NCI-H345 (cell line): ENCODE measurements around the gene KLHL1.
"Not testable (repeated sequence)": the region's sequence is repeated elsewhere in the genome, so short reads cannot be mapped to it uniquely, and the experiment has no call there.

Source experiments
- DNase-seq: peaks from one replicate; lab custom pipeline; 2025; lab: John Stamatoyannopoulos, UW

Gene KLHL1, protein sequence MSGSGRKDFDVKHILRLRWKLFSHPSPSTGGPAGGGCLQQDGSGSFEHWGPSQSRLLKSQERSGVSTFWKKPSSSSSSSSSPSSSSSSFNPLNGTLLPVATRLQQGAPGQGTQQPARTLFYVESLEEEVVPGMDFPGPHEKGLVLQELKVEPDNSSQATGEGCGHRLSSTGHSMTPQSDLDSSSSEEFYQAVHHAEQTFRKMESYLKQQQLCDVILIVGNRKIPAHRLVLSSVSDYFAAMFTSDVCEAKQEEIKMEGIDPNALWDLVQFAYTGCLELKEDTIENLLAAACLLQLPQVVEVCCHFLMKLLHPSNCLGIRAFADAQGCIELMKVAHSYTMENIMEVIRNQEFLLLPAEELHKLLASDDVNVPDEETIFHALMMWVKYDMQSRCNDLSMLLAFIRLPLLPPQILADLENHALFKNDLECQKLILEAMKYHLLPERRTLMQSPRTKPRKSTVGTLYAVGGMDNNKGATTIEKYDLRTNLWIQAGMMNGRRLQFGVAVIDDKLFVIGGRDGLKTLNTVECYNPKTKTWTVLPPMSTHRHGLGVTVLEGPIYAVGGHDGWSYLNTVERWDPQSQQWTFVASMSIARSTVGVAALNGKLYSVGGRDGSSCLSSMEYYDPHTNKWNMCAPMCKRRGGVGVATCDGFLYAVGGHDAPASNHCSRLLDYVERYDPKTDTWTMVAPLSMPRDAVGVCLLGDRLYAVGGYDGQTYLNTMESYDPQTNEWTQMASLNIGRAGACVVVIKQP

DNA sequence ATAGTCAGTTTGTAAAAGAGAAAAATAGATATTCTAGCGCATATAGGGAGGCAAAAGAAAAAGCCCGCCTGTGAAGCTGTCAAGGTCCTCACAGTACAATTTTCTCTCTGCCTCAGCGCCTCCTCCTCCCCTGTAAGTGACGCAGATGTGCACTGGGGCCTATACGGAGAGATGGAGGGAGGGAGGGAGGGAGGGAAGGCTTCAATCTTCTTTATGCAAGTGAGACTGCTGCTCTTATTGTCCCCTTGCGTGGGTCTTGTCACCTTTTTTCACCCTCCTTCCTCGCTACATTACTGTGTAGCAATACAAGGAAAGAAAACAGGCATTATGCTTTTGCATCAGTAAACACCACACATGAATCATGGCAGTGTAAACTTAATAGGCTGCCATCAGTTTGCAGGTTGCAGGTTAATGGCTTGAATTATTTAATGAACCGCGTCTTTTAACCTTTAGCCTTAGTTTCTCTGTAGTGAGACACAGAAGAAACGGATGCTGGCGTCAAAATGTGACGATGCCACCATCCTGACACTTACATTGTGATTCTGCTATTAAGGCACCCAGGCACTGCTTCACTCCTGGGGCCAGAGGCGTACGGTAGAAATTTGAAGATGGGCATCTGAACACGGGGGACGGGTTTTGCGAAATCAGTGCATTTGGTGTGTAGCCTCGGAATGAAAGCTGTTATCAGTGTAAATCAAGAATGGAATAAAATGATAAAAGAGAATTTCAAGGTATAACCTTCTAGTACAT lies at the start of gene KLHL1:
KLHL1 (minus strand) TSS at position 97 of the 750 bp plus-strand sequence. CDS start 753 bp downstream, outside the sequence.
- no peak for DNase-seq

DNA sequence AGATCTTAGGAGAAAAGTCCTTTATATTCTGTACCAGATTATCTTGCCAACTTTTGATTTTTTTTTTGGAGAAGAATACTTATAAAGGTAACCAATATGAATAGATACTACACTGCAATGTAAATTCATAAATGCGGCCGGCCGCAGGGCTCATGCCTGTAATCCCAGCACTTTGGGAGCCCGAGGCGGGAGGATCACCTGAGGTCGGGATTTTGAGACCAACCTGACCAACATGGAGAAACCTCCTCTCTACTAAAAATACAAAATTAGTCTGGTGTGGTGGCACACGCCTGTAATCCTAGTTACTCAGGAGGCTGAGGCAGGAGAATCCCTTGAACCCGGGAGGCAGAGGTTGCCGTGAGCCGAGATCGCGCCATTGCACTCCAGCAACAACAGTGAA lies 34.4 kb upstream of the KLHL1 start:
- not testable (repeated sequence) for DNase-seq

DNA sequence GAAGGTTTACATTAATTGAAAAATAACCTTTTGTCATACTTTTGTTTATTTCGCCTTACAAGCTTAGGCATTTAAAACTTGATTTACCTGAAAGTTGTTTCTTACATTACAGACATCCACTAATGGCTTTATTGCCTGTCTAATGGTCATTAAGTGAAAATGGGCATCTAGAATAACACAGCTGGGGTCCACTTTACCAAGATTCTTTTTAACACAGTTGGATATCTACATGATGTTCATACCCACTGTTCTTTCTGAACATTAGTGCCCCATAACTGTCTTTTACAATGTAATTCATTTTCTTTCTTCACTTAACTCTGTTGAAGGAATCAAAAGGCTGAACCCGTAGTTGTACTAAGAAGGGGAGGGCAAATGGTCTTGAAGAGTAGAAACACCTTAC lies 19.8 kb upstream of the KLHL1 start:
- no peak for DNase-seq

DNA sequence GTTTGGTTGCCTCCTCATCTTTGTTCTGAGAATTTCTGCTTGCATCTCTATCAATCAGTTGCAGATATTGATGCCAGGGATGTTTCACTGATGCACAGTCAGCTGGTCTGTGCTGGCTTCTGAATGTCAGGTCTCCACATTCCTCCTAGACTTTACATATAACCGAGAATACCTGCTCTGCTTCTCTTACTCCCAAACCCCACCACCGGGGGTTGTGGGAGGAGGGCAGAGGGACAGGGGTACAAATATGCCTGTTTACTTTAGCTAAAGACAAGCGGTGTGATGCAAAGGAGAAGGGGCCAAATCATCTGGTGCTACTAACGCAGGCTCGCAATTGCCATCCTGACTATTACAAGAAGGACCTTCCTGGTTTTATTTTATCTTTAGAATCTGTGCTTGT lies 17.4 kb upstream of the KLHL1 start:
- DNase-seq: no peak

DNA sequence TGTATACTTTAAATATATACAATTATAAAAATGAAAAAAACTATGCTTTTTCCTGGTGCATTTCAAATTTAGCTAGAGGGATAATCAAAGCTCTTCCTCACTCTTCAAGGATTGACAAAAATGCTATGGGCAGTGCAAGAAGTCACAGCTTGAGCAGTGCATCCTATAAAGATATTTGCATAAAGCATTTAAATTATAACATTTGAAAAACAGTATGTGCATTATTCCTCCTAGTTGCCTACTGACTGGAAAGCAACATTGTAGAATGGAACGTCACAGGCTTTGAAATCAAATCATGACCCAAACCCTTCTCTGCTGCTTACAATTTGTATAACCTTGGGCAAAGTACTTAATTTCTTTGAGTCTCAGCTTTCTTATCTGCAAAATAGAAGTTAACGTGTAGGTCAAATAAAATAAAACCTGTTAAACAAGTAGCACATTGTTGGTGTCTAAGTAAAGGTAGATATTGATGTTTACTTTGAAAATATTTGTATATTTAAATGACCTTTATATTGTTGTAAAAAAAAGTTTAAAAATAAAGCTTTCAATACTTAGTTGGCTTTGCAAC lies 9.2 kb upstream of the KLHL1 start:
- DNase-seq: no peak

DNA sequence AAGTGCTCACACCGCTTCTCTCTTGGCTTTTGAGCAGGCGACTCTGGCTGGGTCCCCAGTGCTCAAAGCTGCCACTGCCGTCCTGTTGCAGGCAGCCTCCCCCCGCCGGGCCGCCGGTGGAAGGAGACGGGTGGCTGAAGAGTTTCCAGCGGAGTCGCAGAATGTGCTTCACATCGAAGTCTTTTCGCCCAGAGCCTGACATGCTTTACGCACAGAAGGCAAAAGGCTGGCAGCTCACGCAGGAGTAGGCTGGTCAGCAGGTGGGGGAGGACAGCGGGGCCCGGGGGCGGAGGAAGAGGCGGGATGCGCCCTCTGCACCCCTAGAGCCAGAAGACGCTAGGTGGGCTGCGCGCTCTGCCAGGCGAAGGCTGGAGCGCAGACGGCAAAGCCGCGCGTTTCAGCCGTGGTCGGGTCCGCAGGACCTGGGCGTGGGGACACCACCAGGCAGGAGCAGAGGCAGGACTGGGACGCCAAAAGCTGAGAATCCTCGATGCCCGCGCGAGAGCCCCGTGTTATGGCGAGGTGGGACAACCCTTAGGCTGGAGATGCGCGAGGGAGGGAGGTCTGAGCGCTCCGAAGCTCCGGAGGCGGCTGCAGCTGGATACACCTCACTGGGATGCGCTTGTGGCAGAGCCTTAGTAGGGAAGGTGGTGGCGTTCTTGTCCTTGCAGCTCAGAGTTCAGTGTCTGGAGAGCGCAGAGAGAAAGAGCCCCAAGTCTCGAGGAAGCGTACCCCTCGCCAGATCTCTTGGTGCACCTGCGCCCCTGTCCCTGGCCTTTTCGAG lies 562 bp downstream of the KLHL1 start, which contains the start of gene ATXN8OS:
ATXN8OS (plus strand) TSS at position 329 of the 784 bp plus-strand sequence.
- no peak for DNase-seq

DNA sequence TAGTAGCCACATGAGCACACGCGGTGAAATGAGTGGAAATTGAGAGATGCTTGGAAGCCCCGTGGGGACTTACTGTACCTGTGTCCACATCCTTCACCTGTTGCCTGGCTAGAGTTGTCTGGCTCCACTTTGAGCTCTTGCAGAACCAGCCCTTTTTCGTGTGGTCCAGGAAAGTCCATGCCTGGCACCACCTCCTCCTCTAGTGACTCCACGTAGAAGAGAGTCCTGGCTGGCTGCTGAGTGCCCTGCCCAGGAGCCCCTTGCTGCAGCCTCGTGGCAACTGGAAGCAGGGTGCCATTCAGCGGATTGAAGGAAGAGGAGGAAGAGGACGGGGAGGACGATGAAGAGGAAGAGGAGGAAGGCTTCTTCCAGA lies 1.1 kb downstream of the KLHL1 start:
- DNase-seq: no peak

DNA sequence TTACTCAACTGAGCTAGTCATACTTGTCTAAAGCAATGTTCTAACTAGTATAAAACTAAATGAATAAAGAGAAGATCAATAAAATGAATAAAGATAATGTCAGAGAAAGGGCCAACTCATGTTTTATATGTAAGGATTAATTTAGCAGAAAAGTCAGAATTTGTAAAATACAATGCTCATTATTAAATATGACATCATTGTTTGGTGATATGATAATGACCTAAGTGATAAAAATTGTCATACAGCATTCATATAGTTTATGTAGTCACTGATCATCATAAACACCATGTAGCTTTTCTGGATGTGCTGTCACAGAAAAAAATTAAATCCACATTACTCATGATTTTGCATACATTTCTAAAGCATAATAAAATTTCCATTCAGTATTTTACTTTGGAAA lies 3.8 kb downstream of the KLHL1 start:
- no peak for DNase-seq

DNA sequence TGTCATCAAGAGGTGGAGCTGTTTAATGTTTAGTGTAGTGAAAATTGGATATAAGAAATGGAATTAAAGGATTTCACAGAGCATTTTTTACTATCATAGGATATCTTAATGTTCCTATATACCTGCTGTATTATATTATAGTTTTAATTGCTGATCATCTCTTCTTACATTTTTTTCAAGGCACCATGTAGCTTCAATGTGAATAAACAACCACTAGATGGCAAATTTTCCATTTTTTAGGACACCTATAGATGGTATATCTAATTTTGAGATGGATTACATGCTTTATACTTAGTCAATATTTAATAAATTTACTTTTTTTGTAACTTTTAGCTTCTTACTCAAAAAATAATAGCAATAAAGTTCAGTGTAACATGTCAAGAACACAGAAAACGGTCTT lies 9.6 kb downstream of the KLHL1 start:
- DNase-seq: no peak

DNA sequence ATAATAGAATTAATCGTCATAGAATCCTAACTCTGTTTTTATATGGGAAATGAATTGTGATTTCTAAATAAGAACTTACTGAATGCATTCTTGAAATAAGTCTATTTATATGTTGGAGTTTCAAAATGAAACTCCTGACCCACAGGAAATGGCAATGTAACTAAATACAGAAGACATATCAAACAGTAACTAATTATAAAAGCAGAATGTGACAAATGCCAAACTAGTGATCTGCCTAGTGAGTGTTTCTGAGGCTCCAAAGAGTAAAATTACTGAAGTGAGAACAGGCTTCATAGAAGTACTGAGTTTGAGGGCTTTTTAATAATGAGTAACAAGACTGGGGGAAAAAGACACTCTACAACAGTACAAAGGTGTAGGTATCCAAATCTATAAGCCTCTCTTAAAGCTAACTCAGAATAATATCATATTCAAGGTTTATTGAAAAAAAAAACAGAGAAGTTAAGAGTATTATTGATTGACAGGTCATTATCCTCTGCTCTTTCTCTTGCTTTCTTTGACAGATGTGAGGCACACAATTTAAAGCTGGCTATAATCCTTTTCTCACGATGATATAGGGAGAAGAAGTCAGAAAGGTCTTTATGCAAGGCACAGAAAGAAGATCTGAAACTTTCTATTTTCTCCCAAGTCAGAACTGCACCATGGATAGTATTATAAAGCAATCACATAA lies 18.1 kb downstream of the KLHL1 start:
- no peak for DNase-seq

DNA sequence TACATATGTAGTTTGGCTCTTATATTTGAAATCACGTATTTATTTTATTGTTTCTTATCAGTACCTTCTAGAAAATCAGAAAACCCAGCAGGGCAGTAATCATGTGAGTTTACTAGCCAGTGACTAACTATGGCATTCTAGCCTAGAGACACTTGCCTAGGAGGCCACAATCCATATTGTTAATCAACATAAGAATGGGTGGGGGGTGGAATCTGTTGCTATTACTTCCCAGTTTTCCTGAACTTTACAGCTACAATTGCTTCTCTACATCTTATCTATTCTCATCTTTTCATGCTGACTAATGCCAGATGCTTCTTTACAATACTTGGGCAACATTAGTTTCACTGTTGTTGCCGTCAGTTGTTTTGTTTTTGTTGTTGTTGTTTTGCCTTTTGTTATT lies 19.3 kb downstream of the KLHL1 start:
- no peak for DNase-seq

DNA sequence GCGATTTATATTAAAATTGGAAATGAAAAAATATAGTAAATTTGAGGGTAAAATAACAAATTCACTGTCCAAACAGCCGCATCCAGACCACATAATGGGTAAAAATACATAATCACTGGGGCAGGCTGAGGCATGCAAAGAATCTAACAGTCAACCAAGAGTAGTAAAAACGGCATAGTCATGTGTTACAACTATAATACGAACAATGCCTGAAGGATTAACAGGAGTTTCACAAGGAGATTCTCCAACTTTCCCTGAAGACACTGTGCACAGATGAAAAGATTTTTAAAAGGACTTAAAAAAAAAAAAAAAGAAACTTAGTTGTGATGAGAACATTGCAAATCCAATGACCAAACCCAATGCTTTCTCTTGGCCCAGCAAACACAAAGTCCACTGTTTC lies 21.0 kb downstream of the KLHL1 start:
- no peak for DNase-seq

DNA sequence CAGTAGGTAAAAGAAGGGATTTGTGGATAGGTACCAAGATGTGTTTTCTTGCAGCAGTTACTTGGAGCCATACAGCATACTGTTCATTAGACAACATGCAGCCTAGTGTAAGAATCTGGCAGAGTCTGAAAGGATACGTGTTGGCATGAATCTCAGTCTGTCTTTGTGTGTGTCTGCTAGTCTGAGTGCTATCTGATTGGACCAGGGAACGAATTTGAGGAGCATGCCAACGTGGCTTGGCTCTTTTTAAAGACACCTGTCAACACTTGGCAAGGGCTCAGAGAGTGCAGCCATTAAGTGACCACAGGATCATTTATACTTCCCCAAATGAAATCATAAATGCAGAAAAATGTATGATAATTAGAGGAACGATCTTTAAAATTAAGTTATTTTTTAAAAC lies 28.2 kb downstream of the KLHL1 start:
- no peak for DNase-seq

DNA sequence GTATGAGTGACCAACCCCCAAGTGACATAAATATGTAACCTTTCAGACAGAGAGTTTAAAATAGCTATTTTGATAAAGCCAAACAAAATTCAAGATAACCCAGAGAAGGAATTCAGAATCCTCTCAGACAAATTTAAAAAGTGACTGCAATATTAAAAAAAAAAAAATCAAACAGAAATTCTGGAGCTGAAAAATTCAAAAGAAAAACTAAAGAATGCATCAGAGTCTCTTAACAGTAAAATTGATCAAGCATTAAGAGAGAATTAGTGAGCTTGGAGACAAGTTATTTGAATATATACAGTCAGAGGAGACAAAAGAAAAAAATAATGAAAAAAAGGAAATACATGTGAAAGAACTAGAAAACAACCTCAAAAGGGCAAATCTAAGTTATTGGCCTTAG lies 53.7 kb downstream of the KLHL1 start:
- DNase-seq: no peak

DNA sequence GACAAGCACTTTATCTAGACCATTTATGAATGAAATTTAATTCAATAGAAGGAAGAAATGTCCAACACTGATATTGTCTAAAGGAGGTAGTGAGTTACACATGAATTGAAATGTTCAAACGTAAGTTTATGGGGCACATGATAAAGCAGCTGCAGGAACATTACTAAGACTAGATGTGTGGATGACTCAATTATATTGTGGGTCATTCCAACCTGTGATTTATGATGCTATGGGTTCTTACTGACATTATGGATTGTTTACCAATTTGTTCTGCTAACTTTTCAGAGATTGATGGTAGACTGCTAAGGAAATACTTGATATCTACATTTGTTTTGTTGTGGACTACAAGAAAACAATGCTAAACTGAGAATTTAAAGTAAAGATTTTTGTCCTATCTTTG lies 56.7 kb downstream of the KLHL1 start:
- no peak for DNase-seq

DNA sequence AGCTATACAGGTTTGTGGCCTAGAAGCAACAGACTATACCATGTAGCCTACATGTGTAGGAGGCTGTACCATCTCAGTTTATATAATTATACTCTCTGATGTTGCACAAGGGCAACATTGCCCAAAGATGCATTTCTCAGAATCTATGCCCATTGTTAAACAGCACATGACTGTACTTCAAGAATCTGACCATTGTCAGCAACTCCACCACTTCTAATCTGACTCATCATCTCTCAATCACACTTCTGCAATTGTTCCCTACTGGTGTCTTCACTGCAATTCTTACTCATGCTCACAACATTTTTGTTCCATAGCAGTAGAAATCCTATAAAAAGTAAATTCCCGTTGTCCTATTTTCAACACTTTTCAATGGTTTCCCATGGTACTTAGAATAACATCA lies 64.6 kb downstream of the KLHL1 start:
- no peak for DNase-seq

DNA sequence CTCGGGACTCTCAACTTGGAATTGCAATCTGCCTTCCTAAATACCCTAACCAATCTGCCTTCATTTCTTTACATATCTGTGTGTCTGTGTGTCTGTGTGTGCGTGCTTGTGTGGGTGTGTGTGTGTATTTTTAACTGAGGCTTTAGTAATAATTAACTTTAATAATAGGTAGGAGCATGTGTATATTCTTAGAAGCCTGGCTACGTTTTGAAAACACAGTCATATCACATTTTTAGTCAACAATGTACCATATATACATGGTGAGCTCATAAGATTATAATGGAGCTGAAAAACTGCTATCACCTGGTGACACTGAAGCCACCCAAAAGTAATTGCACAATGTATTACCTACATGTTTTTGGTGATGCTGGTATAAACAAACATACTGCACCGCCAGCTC lies 66.1 kb downstream of the KLHL1 start:
- no peak for DNase-seq

DNA sequence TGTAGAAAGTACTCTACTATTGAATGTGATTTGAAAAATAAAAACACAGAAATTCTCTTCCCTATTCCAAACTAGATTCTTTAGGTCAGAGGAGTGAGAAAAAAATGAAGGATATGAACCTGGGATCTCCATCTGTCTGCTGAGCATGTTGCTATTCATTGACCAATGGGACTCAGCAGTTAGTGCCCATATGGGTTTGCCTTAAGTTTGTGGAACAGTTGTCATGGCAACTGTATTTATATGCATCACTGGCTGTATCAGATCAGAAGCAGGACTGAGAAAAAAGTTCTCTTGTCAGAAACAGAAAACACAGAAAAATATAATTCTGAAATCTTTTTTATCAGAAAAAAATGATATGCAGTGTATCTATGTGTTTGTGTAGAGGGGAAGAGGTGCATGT lies 74.0 kb downstream of the KLHL1 start:
- DNase-seq: no peak

DNA sequence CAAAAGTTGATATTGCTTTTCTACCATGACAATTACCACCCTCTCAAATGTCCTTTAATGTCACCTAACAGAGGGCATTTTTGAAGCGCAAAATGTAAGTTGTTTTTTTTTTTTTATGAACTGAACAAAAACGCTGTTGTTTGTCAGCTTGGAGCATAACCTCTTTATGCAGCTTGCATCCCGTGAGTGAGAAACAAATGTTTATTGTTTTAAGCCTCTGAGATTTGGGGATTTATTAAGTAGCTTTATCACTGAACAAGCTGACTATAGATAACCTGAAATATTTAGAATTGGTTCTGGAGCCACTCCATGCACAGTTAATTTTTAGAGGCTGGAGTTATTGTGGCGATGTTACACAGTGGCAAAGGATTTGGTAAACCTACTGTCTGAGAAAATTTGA lies 80.7 kb downstream of the KLHL1 start:
- no peak for DNase-seq

DNA sequence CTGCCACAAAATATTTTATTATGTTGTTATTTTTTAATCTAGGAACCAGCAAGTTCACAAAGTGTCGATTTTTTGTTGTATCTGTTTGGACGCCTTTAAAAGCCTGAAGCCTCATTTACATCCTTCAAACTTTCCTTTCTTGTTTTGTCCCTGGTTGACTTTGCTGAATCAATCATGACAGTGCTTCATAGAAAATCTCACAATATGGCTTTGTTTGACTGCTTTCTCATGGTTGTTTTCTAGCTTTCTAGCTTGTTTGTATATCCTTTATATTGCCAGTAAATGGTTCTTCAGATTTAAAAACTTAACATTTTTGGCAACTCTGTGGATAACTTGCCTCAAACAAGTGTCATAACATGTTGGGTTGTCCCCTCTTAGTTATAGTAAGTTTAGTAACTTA lies 84.7 kb downstream of the KLHL1 start:
- DNase-seq: no peak

DNA sequence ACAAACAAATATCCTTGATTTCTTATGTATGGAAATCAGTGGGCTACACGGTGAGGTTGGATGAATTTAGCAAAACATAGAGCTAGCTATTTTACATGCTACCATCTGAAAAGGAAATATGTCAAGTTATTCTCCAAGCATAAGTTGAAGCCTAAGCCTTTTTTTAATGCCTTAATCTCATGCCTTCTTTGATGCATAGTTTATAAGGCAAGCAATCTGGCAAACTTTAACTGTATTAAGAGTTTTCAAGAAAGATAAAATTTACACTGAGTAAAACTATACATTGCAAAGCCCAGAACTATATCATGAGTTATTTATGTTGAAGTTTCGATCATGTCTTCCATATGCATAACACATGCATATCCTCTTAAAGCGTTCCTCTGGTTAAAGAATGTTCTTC lies 85.6 kb downstream of the KLHL1 start:
- no peak for DNase-seq
